Testis (tissue), 2 donors: ENCODE data around the gene PET100.

Experiments
- CTCF ChIP-seq, 3 experiments: fragments of 450-650 bp in 2 of 3; fragments of 200-600 bp in 1 of 3; sonication (generic) in 1 of 3; IDR thresholded peaks; one replicate each; pipeline ENCODE4 v1.5.1; 2016 to 2019; ENCODE audit warnings: antibody characterized with exemption in 3 of 3, mild to moderate bottlenecking in 2 of 3, moderate library complexity in 1 of 3
- POLR2A ChIP-seq: fragments of 450-650 bp; IDR thresholded peaks from one replicate; pipeline ENCODE4 v1.6.1; 2017; ENCODE audit warnings: antibody characterized with exemption, mild to moderate bottlenecking, moderate library complexity

DNA sequence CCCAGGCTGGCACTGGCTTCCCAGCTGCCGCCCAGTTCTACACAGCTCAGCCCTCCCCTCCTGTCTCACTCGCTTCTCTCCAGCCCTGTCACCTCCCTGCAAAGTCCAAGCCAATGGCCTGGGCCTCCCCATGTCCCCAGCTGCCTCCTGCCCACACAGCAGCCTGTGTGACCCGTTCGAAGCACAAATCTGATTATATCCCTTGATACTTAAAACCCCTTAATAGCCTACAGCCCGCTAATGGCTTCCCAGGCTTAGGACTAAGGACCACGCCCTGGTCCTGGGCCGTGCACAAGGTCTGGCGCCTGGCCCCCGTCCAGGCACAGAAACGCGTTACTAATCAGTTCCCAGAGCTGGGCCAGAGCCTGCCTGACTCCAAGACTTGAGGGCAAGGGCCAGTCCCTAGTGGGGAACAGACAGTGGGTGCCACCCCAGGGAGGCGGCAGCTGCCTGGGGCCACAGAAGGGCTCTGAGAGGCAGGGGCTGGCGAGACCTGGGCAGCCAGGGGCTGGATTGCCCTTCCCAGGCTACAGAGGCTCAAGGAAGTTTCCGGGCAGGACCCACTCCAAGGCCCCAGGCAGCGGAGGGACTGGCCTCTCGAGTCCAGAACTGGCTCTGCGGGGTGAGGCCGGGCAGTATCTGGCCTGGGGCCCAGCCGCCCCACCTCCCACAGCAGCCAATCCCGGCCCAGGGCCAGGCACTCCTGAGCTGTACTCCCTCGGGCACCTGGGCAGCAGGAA lies 10.7 kb upstream of the PET100 start:
- TF ChIP-seq CTCF (IDR thresholded peaks at IDR 0.05) (no peak), POLR2A (no peak)
